HepG2 (cell line): Measurements from ENCODE around the gene KPNA4. TPM values are rescaled to one million over a fixed set of nuclear protein-coding genes. Genes with fewer than 3 reads are reported as not detected.

ENCODE experiments used
- ATAC-seq: fragments of 200-7000 bp; cut with Tn5 transposase; 3 replicates; pipeline ENCODE4 v1.9.1; 2020; ENCODE audit warnings: mild to moderate bottlenecking, moderate library complexity
- BruUV-seq: library from RNA; stranded (reverse); fragments of 400-500 nt; replicated peaks from 2 replicates; lab custom pipeline; 2021; lab: Mats Ljungman, UMichigan
- CTCF ChIA-PET: fragments of 300-600 bp; formaldehyde crosslinking; extraction: SDS; loops from one replicate; lab custom pipeline; 2021; ENCODE audit warnings: low total read pairs, inconsistent platforms, low intra/inter-chr PET ratio; lab: Yijun Ruan, JAX
- POLR2A ChIA-PET: fragments of 350-600 bp; sonication (Branson Sonifier 250); formaldehyde crosslinking; loops from one replicate; lab custom pipeline; 2020; ENCODE audit warnings: antibody characterized with exemption, inconsistent platforms; lab: Yijun Ruan, JAX
- DNase-seq: peaks from one replicate; pipeline ENCODE4 v3.0.0-alpha.2; 2015; ENCODE audit warnings: low spot score
- FAIRE-seq: peaks from 3 replicates; lab custom pipeline; 2011; peaks lifted over from hg19 to GRCh38; lab: Jason Lieb, UNC
- H2AFZ ChIP-seq: one replicate; pipeline ENCODE4 v1.6.1; 2011; ENCODE audit warnings: low read length, inconsistent platforms
- H3K27ac ChIP-seq: fragments of 300-600 bp; 3 replicates; pipeline ENCODE4 v1.8.0; 2011; ENCODE audit warnings: mixed run types, mild to moderate bottlenecking, mixed read lengths, low read length, inconsistent platforms; ENCODE audit not compliant: insufficient read depth; ENCODE audit errors: extremely low read length
- H3K27me3 ChIP-seq, 2 experiments: fragments of 200-600 bp in 1 of 2; 2 replicates in 1 of 2; 3 replicates in 1 of 2; pipeline versions ENCODE4 v1.6.0 to v1.8.0; 2011; ENCODE audit warnings: low read length in 2 of 2, mild to moderate bottlenecking in 2 of 2, moderate library complexity in 2 of 2, inconsistent platforms in 1 of 2; ENCODE audit not compliant: insufficient read depth in 2 of 2, control insufficient read depth in 1 of 2
- H3K36me3 ChIP-seq, 2 experiments: fragments of 200-600 bp in 1 of 2; replicated peaks in 1 of 2; 2 replicates in 1 of 2; 3 replicates in 1 of 2; pipeline versions ENCODE4 v1.5.1 to v1.8.0; 2011; ENCODE audit warnings: low read length in 2 of 2, inconsistent platforms in 1 of 2; ENCODE audit not compliant: insufficient read depth in 2 of 2, control insufficient read depth in 1 of 2
- H3K4me1 ChIP-seq: 2 replicates; pipeline ENCODE4 v1.5.1; 2012; ENCODE audit warnings: low read length, inconsistent platforms; ENCODE audit not compliant: insufficient read depth
- H3K4me2 ChIP-seq: 2 replicates; pipeline ENCODE4 v1.6.0; 2011; ENCODE audit warnings: low read depth, low read length, inconsistent platforms
- H3K4me3 ChIP-seq, 3 experiments: fragments of 200-600 bp in 1 of 3; sonication (generic), shearing (Covaris generic) in 1 of 3; replicated peaks in 1 of 3; 2 replicates each; pipeline ENCODE4 v1.5.1; 2011 to 2016; ENCODE audit warnings: low read length in 3 of 3, inconsistent platforms in 2 of 3, low read depth in 2 of 3, mild to moderate bottlenecking in 2 of 3, control low read depth in 1 of 3, mixed read lengths in 1 of 3; ENCODE audit not compliant: insufficient read depth in 1 of 3
- H3K79me2 ChIP-seq: one replicate; pipeline ENCODE4 v1.6.1; 2011; ENCODE audit warnings: low read length, inconsistent platforms; ENCODE audit not compliant: insufficient read depth
- H3K9ac ChIP-seq: 2 replicates; pipeline ENCODE4 v1.6.0; 2011; ENCODE audit warnings: mild to moderate bottlenecking, low read depth, low read length, inconsistent platforms; ENCODE audit not compliant: insufficient read depth
- H3K9me3 ChIP-seq: 2 replicates; pipeline ENCODE4 v1.5.1; 2012; ENCODE audit warnings: mild to moderate bottlenecking, low read length
- H4K20me1 ChIP-seq: 2 replicates; pipeline ENCODE4 v1.6.0; 2011; ENCODE audit warnings: inconsistent platforms, mild to moderate bottlenecking, low read length, moderate library complexity; ENCODE audit not compliant: insufficient read depth
- GATAD1 ChIP-seq: IDR thresholded peaks from 2 replicates; pipeline ENCODE4 v1.6.1; 2016; ENCODE audit warnings: missing genetic modification reagents, missing compliant biosample characterization
- JUND ChIP-seq: sonication (generic); formaldehyde crosslinking; IDR thresholded peaks from 2 replicates; pipeline ENCODE4 v1.8.0; 2022; ENCODE audit warnings: mild to moderate bottlenecking, missing genetic modification reagents
- KAT2B ChIP-seq: fragments of 150-350 bp; IDR thresholded peaks from 2 replicates; pipeline ENCODE4 v1.6.1; 2014; ENCODE audit warnings: low read depth, low read length, borderline replicate concordance
- MED8 ChIP-seq: sonication (generic); formaldehyde crosslinking; IDR thresholded peaks from 2 replicates; pipeline ENCODE4 v1.8.1; 2023; ENCODE audit warnings: mild to moderate bottlenecking, missing genetic modification reagents; ENCODE audit not compliant: insufficient replicate concordance
- NRL ChIP-seq: sonication (generic); formaldehyde crosslinking; IDR thresholded peaks from 2 replicates; pipeline ENCODE4 v1.5.0; 2020; ENCODE audit warnings: missing genetic modification reagents, mild to moderate bottlenecking, moderate library complexity, borderline replicate concordance
- RARA ChIP-seq: IDR thresholded peaks from 2 replicates; pipeline ENCODE4 v1.6.1; 2016; ENCODE audit warnings: missing genetic modification reagents, missing compliant biosample characterization
- STAG1 ChIP-seq: sonication (generic); formaldehyde crosslinking; IDR thresholded peaks from 2 replicates; pipeline ENCODE4 v1.4.0; 2020; ENCODE audit warnings: missing genetic modification reagents
- TMF1 ChIP-seq: sonication (generic); formaldehyde crosslinking; IDR thresholded peaks from 2 replicates; pipeline ENCODE4 v1.8.1; 2022; ENCODE audit warnings: low read depth, missing genetic modification reagents
- ZBTB7B ChIP-seq: sonication (generic); formaldehyde crosslinking; IDR thresholded peaks from 2 replicates; pipeline ENCODE4 v1.4.0; 2020; ENCODE audit warnings: missing genetic modification reagents
- ZNF251 ChIP-seq: sonication (generic); formaldehyde crosslinking; IDR thresholded peaks from 2 replicates; pipeline ENCODE4 v1.9.0; 2021; ENCODE audit warnings: mild to moderate bottlenecking, missing genetic modification reagents
- ZNF484 ChIP-seq: sonication (generic); formaldehyde crosslinking; IDR thresholded peaks from 2 replicates; pipeline ENCODE4 v1.5.1; 2020; ENCODE audit warnings: mild to moderate bottlenecking, low read depth, missing genetic modification reagents, borderline replicate concordance
- ZNF891 ChIP-seq: sonication (generic); formaldehyde crosslinking; IDR thresholded peaks from 2 replicates; pipeline ENCODE4 v1.5.0; 2020; ENCODE audit warnings: mild to moderate bottlenecking, missing genetic modification reagents
- ZSCAN22 ChIP-seq: sonication (generic); formaldehyde crosslinking; IDR thresholded peaks from 2 replicates; pipeline ENCODE4 v1.4.0; 2020; ENCODE audit warnings: mild to moderate bottlenecking, missing genetic modification reagents
- WGBS: methylation state at CpG from one replicate; pipeline ENCODE4 v1.1.6; 2017; ENCODE audit warnings: low lambda C conversion rate; 5-methylcytosine and 5-hydroxymethylcytosine counted together
- in situ Hi-C: cut with HindIII; loops from 2 replicates; pipeline ENCODE4 v1.10.0; 2017; ENCODE audit warnings: low pct_unique_long_range_greater_than_20kb; ENCODE audit not compliant: extremely low pct_ligation_motif_present
- intact Hi-C: fragments of 100-400 bp; cut with micrococcal nuclease; formaldehyde crosslinking; loops from one replicate; pipeline ENCODE4 v1.10.0; 2022; ENCODE audit not compliant: unreplicated experiment
- polyA plus RNA-seq, 8 experiments: library from polyadenylated mRNA; depleted of rRNA in 3 of 8; stranded (reverse) in 7 of 8; unstranded in 1 of 8; fragments of >200 nt; fragmentation: Illumina TruSeq in 4 of 8; extraction: Trizol in 4 of 8; gene quantifications; 2 replicates each; pipeline versions ENCODE4 v1.2.1 to v1.2.3, GENCODE V29; 2011 to 2016; ENCODE audit warnings: low read depth in 4 of 8, missing spikeins in 1 of 8, mixed read lengths in 1 of 8; ENCODE audit not compliant: insufficient read depth in 1 of 8
- total RNA-seq, 5 experiments: library from RNA; depleted of rRNA; stranded (reverse); fragments of >200 nt; fragmentation: Illumina TruSeq; extraction: Trizol; gene quantifications; 2 replicates each; pipeline ENCODE4 v1.2.3, GENCODE V29; 2016; ENCODE audit warnings: low read depth in 1 of 5

KPNA4 gene
- total and polyA plus RNA-seq, 2 of the 13 experiments (the other 11 are each of a cell fraction or from before 2014, with no cell fraction given), result 9.9 to 27.9 TPM

DNA sequence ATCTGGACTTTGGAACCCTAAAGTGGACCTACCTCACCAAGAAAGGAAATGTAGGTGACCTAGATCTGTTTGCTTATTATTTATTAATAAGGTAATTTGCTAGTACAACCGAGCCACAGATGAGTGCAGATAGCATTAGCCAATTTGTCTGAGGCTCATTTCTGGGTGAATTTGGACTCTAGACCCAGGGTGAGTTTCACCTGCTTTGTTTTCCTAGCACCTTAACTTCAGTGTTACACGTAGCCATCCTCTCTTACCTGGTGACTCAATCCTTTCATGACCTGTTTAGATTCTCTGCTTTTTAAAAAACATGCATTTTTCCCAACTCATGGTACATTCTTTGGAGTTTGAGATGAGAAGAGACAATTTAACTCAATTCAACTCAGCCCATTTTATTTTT lies 33.5 kb upstream of the KPNA4 start:
- Histone ChIP-seq H3K4me3 (no peak overlapping the region), H3K9me3 (no peaks in the 10 kb centered on the region), H3K27me3 (no peaks in the 10 kb centered on the region), H2AFZ (peak overlapping the region; percentile 21), H4K20me1 (no peaks in the 10 kb centered on the region), H3K36me3 (no peaks in the 10 kb centered on the region), H3K9ac (no peak overlapping the region), H3K79me2 (no peaks in the 10 kb centered on the region)
- intact Hi-C loops, result no loop called here
- no peak for DNase-seq
- TF ChIP-seq ZNF484 (CRISPR knock-in tag), result no peak
- TF ChIP-seq NRL (CRISPR knock-in tag), result no peak
- TF ChIP-seq ZSCAN22 (CRISPR knock-in tag), result no peak
- no peak for TF ChIP-seq ZNF251 (CRISPR knock-in tag)
- TF ChIP-seq GATAD1 (CRISPR knock-in tag), result no peak
- no peak for TF ChIP-seq ZNF891 (CRISPR knock-in tag)
- no peak for TF ChIP-seq KAT2B
- no peak for TF ChIP-seq JUND (CRISPR knock-in tag)
- TF ChIP-seq RARA (CRISPR knock-in tag), result no peak
- no peak for TF ChIP-seq STAG1
- no peak for TF ChIP-seq TMF1 (CRISPR knock-in tag)
- TF ChIP-seq MED8 (CRISPR knock-in tag), result no peak
- no peak for TF ChIP-seq ZBTB7B (CRISPR knock-in tag)
- TF ChIP-seq, all 625 proteins: peak for 0
- no peak; the same call in 2 of the 3 replicates for ATAC-seq
- no peak overlapping the region for H3K4me2 ChIP-seq
- in situ Hi-C loops, result no loop called here
- 8% methylated on average over 2 of the region's 2 CpGs for WGBS
- H3K27ac ChIP-seq, result no peak overlapping the region
- CTCF ChIA-PET, result no interaction called here
- POLR2A ChIA-PET, result no interaction called here
- peaks cover 7% of the 10 kb centered on the region; the same call in 1 of the 2 replicates for H3K4me1 ChIP-seq
- BruUV-seq, result no TSS peak
- FAIRE-seq, result no peak
